ENCODE results near the gene NAA10.

The NAA10 gene

GRCh38 chrX:153966841-153967535, 32.2 kb upstream of the NAA10 start:
- DNase-seq (ENCODE audit: low read depth): no peak

GRCh38 chrX:153966283-153966688, 31.4 kb upstream of the NAA10 start:
- DNase-seq (ENCODE audit: low read depth): no peak

GRCh38 chrX:153965406-153965805, 30.6 kb upstream of the NAA10 start:
- no peak for DNase-seq (ENCODE audit: low read depth)

- DNase-seq (ENCODE audit: low read depth): no peak
These were observed 29.3 kb upstream of the NAA10 start for GRCh38 chrX:153964105-153964504.

- no peak for DNase-seq (ENCODE audit: low read depth)
These were observed 28.7 kb upstream of the NAA10 start for GRCh38 chrX:153963546-153963945.

GRCh38 chrX:153961292-153961691, 26.5 kb upstream of the NAA10 start:
- DNase-seq (ENCODE audit: low read depth): no peak

GRCh38 chrX:153960786-153961185, 25.9 kb upstream of the NAA10 start:
- DNase-seq (ENCODE audit: low read depth): no peak

GRCh38 chrX:153960077-153960476, 25.2 kb upstream of the NAA10 start:
- no peak for DNase-seq (ENCODE audit: low read depth)

- no peak for DNase-seq (ENCODE audit: low read depth)
These were observed 24.8 kb upstream of the NAA10 start for GRCh38 chrX:153959649-153960048.

GRCh38 chrX:153958605-153959004, 23.8 kb upstream of the NAA10 start:
- DNase-seq (ENCODE audit: low read depth): no peak

- DNase-seq (ENCODE audit: low read depth): no peak
These were observed 22.4 kb upstream of the NAA10 start for GRCh38 chrX:153957224-153957623.

- DNase-seq (ENCODE audit: low read depth): no peak
These were observed 21.4 kb upstream of the NAA10 start for GRCh38 chrX:153956044-153956907.

GRCh38 chrX:153955228-153955732, 20.4 kb upstream of the NAA10 start:
- no peak for DNase-seq (ENCODE audit: low read depth)

- no peak for DNase-seq (ENCODE audit: low read depth)
These were observed 19.9 kb upstream of the NAA10 start for GRCh38 chrX:153954558-153955227.

GRCh38 chrX:153953892-153954557, 19.2 kb upstream of the NAA10 start:
- no peak for DNase-seq (ENCODE audit: low read depth)

- DNase-seq (ENCODE audit: low read depth): peak; percentile 57
These were observed 18.5 kb upstream of the NAA10 start for GRCh38 chrX:153953342-153953830.

- no peak for DNase-seq (ENCODE audit: low read depth)
These were observed 17.7 kb upstream of the NAA10 start for GRCh38 chrX:153952373-153953026.

- no peak for DNase-seq (ENCODE audit: low read depth)
These were observed 17.0 kb upstream of the NAA10 start for GRCh38 chrX:153951683-153952372.

GRCh38 chrX:153950127-153950526, 15.3 kb upstream of the NAA10 start:
- DNase-seq (ENCODE audit: low read depth): no peak

Measured in stimulated activated CD8-positive, alpha-beta memory T cell treated with anti-CD3 and anti-CD28 coated beads, Interleukin-15, amount 100 ng/mL, for 24 hours (primary cell).